Measurements from ENCODE around the gene KRTAP4-4. TPM values are rescaled to one million over a fixed set of nuclear protein-coding genes. Genes with fewer than 3 reads are reported as not detected.

Gene KRTAP4-4
- total and polyA plus RNA-seq, 2 of the 4 experiments (the other 2 are of a cell fraction): not detected

- BruUV-seq (replicated peaks): no TSS peak
- Histone ChIP-seq H3K9me1 (ENCODE audit: insufficient read depth, low read length) (no peaks in the 10 kb centered on the region), H2BK15ac (ENCODE audit: low read depth, low read length) (no peak overlapping the region), H4K91ac (ENCODE audit: insufficient read depth, low read depth, low read length) (no peak overlapping the region), H4K20me1 (ENCODE audit: insufficient read depth, low read length) (no peaks in the 10 kb centered on the region), H4K8ac (ENCODE audit: low read depth in 2 of 2, low read length in 2 of 2) (no peak overlapping the region), H2AK9ac (replicated peaks; ENCODE audit: low read depth, low read length, poor library complexity) (no peak overlapping the region), H3K23ac (ENCODE audit: low read depth, low read length) (no peak overlapping the region), H3K4me3 (ENCODE audit: insufficient read depth, low read depth, low read length) (no peak overlapping the region), H3K36me3 (ENCODE audit: control insufficient read depth, insufficient read depth, low read length) (no peaks in the 10 kb centered on the region), H3K4ac (ENCODE audit: low read depth, low read length) (no peak overlapping the region), H3K4me2 (ENCODE audit: low read depth, low read length) (no peak overlapping the region), H2BK20ac (ENCODE audit: low read depth, low read length) (no peak overlapping the region), H2AK5ac (ENCODE audit: low read depth, low read length) (no peak overlapping the region), H2AFZ (replicated peaks; ENCODE audit: low read length, poor library complexity) (no peak overlapping the region), H4K5ac (ENCODE audit: low read depth, low read length) (no peak overlapping the region), H3K9ac (ENCODE audit: low read depth, low read length) (no peak overlapping the region), H3K27ac (ENCODE audit: insufficient read depth, low read length) (no peak overlapping the region), H2BK5ac (ENCODE audit: low read depth, low read length, poor library complexity, severe bottlenecking) (no peak overlapping the region), H3K4me1 (ENCODE audit: control insufficient read depth, insufficient read depth, low read length) (no peaks in the 10 kb centered on the region), H3K9me3 (ENCODE audit: control insufficient read depth, insufficient read depth, low read length) (no peaks in the 10 kb centered on the region), H3K56ac (ENCODE audit: extremely low read depth, insufficient read depth, low read length) (no peak overlapping the region), H3K18ac (ENCODE audit: low read depth, low read length) (no peak overlapping the region), H3K79me1 (ENCODE audit: low read depth in 1 of 2, low read length in 2 of 2) (no peaks in the 10 kb centered on the region), H2BK120ac (ENCODE audit: low read depth, low read length) (no peak overlapping the region), H3K27me3 (ENCODE audit: control insufficient read depth, insufficient read depth, low read length) (no peaks in the 10 kb centered on the region), H3K14ac (replicated peaks; ENCODE audit: low read depth, low read length) (no peak overlapping the region)
- dilution Hi-C loops (cut with HindIII; ENCODE audit: low sequenced_read_pairs, unreplicated experiment): no loop called here
- ChIA-PET POLR2A (ENCODE audit: unreplicated experiment) (no interaction called here), CTCF (no interaction called here)
- TF ChIP-seq SMC3 (IDR thresholded peaks at IDR 0.05; ENCODE audit: low read depth, low read length) (no peak), RFX5 (IDR thresholded peaks at IDR 0.05; ENCODE audit: low read depth, low read length) (no peak), CEBPB (IDR thresholded peaks at IDR 0.05; ENCODE audit: low read depth, low read length) (no peak), MAZ (IDR thresholded peaks at IDR 0.05; ENCODE audit: borderline replicate concordance, low read depth, low read length) (no peak), MAFK (IDR thresholded peaks at IDR 0.05; ENCODE audit: low read depth, low read length) (no peak), BHLHE40 (IDR thresholded peaks at IDR 0.05; ENCODE audit: low read depth, low read length) (no peak), POLR2A (IDR thresholded peaks at IDR 0.05; ENCODE audit: low read depth, low read length) (no peak), RAD21 (IDR thresholded peaks at IDR 0.05; ENCODE audit: low read length) (no peak), FOS (IDR thresholded peaks at IDR 0.05; ENCODE audit: low read depth, low read length) (no peak), MXI1 (IDR thresholded peaks at IDR 0.05; ENCODE audit: borderline replicate concordance, low read depth, low read length) (no peak), NFE2L2 (IDR thresholded peaks at IDR 0.05; ENCODE audit: low read depth, low read length) (no peak), RCOR1 (IDR thresholded peaks at IDR 0.05; ENCODE audit: insufficient replicate concordance, low read length) (no peak), CHD1 (IDR thresholded peaks at IDR 0.05; ENCODE audit: low read depth, low read length) (no peak)
- TF ChIP-seq, protein P1, sequence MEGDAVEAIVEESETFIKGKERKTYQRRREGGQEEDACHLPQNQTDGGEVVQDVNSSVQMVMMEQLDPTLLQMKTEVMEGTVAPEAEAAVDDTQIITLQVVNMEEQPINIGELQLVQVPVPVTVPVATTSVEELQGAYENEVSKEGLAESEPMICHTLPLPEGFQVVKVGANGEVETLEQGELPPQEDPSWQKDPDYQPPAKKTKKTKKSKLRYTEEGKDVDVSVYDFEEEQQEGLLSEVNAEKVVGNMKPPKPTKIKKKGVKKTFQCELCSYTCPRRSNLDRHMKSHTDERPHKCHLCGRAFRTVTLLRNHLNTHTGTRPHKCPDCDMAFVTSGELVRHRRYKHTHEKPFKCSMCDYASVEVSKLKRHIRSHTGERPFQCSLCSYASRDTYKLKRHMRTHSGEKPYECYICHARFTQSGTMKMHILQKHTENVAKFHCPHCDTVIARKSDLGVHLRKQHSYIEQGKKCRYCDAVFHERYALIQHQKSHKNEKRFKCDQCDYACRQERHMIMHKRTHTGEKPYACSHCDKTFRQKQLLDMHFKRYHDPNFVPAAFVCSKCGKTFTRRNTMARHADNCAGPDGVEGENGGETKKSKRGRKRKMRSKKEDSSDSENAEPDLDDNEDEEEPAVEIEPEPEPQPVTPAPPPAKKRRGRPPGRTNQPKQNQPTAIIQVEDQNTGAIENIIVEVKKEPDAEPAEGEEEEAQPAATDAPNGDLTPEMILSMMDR (conservative IDR thresholded peaks at IDR 0.05; ENCODE audit: low read depth, low read length): no peak
- TF ChIP-seq, protein P2, sequence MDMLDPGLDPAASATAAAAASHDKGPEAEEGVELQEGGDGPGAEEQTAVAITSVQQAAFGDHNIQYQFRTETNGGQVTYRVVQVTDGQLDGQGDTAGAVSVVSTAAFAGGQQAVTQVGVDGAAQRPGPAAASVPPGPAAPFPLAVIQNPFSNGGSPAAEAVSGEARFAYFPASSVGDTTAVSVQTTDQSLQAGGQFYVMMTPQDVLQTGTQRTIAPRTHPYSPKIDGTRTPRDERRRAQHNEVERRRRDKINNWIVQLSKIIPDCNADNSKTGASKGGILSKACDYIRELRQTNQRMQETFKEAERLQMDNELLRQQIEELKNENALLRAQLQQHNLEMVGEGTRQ (IDR thresholded peaks at IDR 0.05; ENCODE audit: low read depth, low read length): no peak
- TF ChIP-seq, protein P3, sequence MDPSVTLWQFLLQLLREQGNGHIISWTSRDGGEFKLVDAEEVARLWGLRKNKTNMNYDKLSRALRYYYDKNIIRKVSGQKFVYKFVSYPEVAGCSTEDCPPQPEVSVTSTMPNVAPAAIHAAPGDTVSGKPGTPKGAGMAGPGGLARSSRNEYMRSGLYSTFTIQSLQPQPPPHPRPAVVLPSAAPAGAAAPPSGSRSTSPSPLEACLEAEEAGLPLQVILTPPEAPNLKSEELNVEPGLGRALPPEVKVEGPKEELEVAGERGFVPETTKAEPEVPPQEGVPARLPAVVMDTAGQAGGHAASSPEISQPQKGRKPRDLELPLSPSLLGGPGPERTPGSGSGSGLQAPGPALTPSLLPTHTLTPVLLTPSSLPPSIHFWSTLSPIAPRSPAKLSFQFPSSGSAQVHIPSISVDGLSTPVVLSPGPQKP (IDR thresholded peaks at IDR 0.05; ENCODE audit: borderline replicate concordance, low read depth, low read length): no peak
- intact Hi-C loops (cut with micrococcal nuclease): no loop called here
- 63% methylated on average over 4 of the region's 7 CpGs; no CpG with 5 or more reads in 1 of the 2 experiments for WGBS, 2 experiments (ENCODE audit: extremely low coverage in 2 of 2, insufficient read length in 1 of 2)
- ATAC-seq (ENCODE audit: low read depth) (no peak), DNase-seq (no peak)
- in situ Hi-C loops (cut with MboI; ENCODE audit: low sequenced_read_pairs): no loop called here
These were observed 7.0 kb upstream of the KRTAP4-4 start for GRCh38 chr17:41167561-41167960.
